CD4-positive, alpha-beta T cell (primary cell): ENCODE results near the gene KRT5. TPM values are rescaled to one million over a fixed set of nuclear protein-coding genes. Genes with fewer than 3 reads are reported as not detected.

Experiments used
- ATAC-seq: fragments of 200-7000 bp; cut with Tn5 transposase; one replicate; pipeline ENCODE4 v1.10.0; 2022; ENCODE audit warnings: mild to moderate bottlenecking; ENCODE audit not compliant: poor library complexity
- CTCF ChIA-PET: fragments of 350-600 bp; sonication (Branson Sonifier 250); formaldehyde crosslinking; loops from one replicate; lab custom pipeline; 2021; ENCODE audit warnings: antibody characterized with exemption, inconsistent platforms; lab: Charles Lee
- POLR2A ChIA-PET: fragments of 350-600 bp; sonication (Branson Sonifier 250); formaldehyde crosslinking; loops from one replicate; lab custom pipeline; 2021; ENCODE audit warnings: antibody characterized with exemption, inconsistent platforms; lab: Charles Lee
- DNase-seq, 14 experiments: peaks; one replicate each; pipeline ENCODE4 v3.0.0-alpha.2; 2013 to 2020; ENCODE audit warnings: mixed read lengths in 2 of 14
- H3K27ac ChIP-seq, 2 donors: one replicate each; pipeline versions ENCODE4 v1.5.1 to v1.7.0; 2013; ENCODE audit warnings: low read length in 2 of 2, low read depth in 1 of 2, mild to moderate bottlenecking in 1 of 2
- H3K27me3 ChIP-seq, 2 experiments: 1 replicate in 1 of 2; 2 replicates in 1 of 2; pipeline versions ENCODE4 v1.6.1 to v1.7.0; 2013; ENCODE audit warnings: low read length in 2 of 2, control low read depth in 1 of 2, mild to moderate bottlenecking in 1 of 2, moderate library complexity in 1 of 2; ENCODE audit not compliant: insufficient read depth in 2 of 2, control insufficient read depth in 1 of 2
- H3K36me3 ChIP-seq: one replicate; pipeline ENCODE4 v1.6.1; 2013; ENCODE audit warnings: low read length, control low read depth; ENCODE audit not compliant: insufficient read depth
- H3K4me1 ChIP-seq: one replicate; pipeline ENCODE4 v1.6.1; 2013; ENCODE audit warnings: low read length, control low read depth; ENCODE audit not compliant: insufficient read depth
- H3K4me3 ChIP-seq: one replicate; pipeline ENCODE4 v1.5.1; 2013; ENCODE audit warnings: mild to moderate bottlenecking, low read length, moderate library complexity
- H3K9me3 ChIP-seq, 2 experiments: 1 replicate in 1 of 2; 2 replicates in 1 of 2; pipeline versions ENCODE4 v1.6.1 to v1.7.0; 2013; ENCODE audit warnings: low read length in 2 of 2, mild to moderate bottlenecking in 2 of 2, control low read depth in 1 of 2, moderate library complexity in 1 of 2; ENCODE audit not compliant: control insufficient read depth in 1 of 2, insufficient read depth in 1 of 2
- H3K27ac Mint-ChIP-seq: one replicate; pipeline ENCODE4 v1.8.0; 2020; ENCODE audit warnings: mixed read lengths
- H3K27me3 Mint-ChIP-seq: one replicate; pipeline ENCODE4 v1.8.0; 2021; ENCODE audit warnings: mixed read lengths
- H3K36me3 Mint-ChIP-seq: one replicate; pipeline ENCODE4 v1.8.0; 2021; ENCODE audit warnings: low read depth, mixed read lengths
- H3K4me1 Mint-ChIP-seq: one replicate; pipeline ENCODE4 v1.8.0; 2021; ENCODE audit warnings: low read depth, mixed read lengths
- H3K4me3 Mint-ChIP-seq: one replicate; pipeline ENCODE4 v1.8.0; 2020; ENCODE audit warnings: mild to moderate bottlenecking, mixed read lengths
- H3K9me3 Mint-ChIP-seq: one replicate; pipeline ENCODE4 v1.8.0; 2020; ENCODE audit warnings: mixed read lengths
- CTCF ChIP-seq: fragments of 200-600 bp; IDR thresholded peaks from one replicate; pipeline ENCODE4 v1.8.0; 2022; ENCODE audit warnings: antibody characterized with exemption, mild to moderate bottlenecking
- intact Hi-C, 2 experiments: fragments of 100-400 bp; cut with DNase I in 1 of 2; cut with micrococcal nuclease in 1 of 2; formaldehyde crosslinking; loops; one replicate each; pipeline versions ENCODE4 v1.15.1 to v1.9.0; 2023 to 2025; cut with DNase I, micrococcal nuclease
- total RNA-seq, 174 experiments: library from RNA in 2 of 174; stranded (reverse) in 2 of 174; gene quantifications; one replicate each; pipeline ENCODE4 v1.2.3 and lab custom pipeline; 2021 to 2026

KRT5 gene
- total RNA-seq, 2 experiments from 2014 or later, result 0.60 to 0.81 TPM

DNA sequence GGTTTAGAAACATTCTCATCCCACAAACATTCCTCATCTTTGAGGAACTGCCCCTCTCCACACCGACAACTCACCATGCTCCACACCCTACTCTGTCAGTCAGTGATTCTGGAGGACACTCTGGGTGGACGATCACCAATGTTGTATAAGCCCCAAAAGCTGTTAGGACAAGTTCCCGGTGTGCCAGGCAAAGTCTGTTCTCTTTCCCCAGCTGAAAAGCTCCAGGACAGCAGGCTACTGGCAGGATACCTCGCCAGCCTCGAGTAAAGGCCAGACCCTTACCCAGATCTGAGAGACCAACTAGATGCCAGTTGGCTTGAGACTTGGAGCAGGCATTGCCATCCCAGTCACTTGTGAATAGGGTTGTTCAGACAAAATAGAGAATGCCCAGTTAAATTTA, 12.0 kb downstream of the KRT5 start:
- Mint-ChIP-seq H3K4me3 (no peak overlapping the region), H3K27me3 (peaks cover 53% of the 10 kb centered on the region), H3K36me3 (no peaks in the 10 kb centered on the region), H3K4me1 (no peaks in the 10 kb centered on the region), H3K9me3 (no peaks in the 10 kb centered on the region), H3K27ac (no peak overlapping the region)
- H3K4me3 ChIP-seq, result no peak overlapping the region
- intact Hi-C loops, result no loop called here
- no peak overlapping the region for H3K27ac ChIP-seq
- CTCF ChIA-PET, result no interaction called here
- peaks cover 5 to 9% of the 10 kb centered on the region in 2 experiments for H3K9me3 ChIP-seq
- no peaks in the 10 kb centered on the region for H3K36me3 ChIP-seq
- no peak for ATAC-seq
- peaks cover 10 to 19% of the 10 kb centered on the region in 2 experiments for H3K27me3 ChIP-seq
- POLR2A ChIA-PET, result no interaction called here
- no peak for TF ChIP-seq CTCF
- DNase-seq, result no peak
- peaks cover 2% of the 10 kb centered on the region for H3K4me1 ChIP-seq

- no peaks in the 10 kb centered on the region for H3K9me3 Mint-ChIP-seq
- ATAC-seq (peak; percentile 39), DNase-seq (peak in 3 of 14 experiments; percentile 31 to 36 (median 34))
- H3K27me3 ChIP-seq, result peaks cover 10 to 19% of the 10 kb centered on the region in 2 experiments
- H3K36me3 ChIP-seq, result no peaks in the 10 kb centered on the region
- H3K4me3 Mint-ChIP-seq, result no peak overlapping the region
- no peaks in the 10 kb centered on the region for H3K4me1 Mint-ChIP-seq
- no peak overlapping the region for H3K4me3 ChIP-seq
- H3K27ac Mint-ChIP-seq, result no peak overlapping the region
- peaks cover 5 to 9% of the 10 kb centered on the region in 2 experiments for H3K9me3 ChIP-seq
- peaks cover 2% of the 10 kb centered on the region for H3K4me1 ChIP-seq
- CTCF ChIA-PET, result no interaction called here
- POLR2A ChIA-PET, result no interaction called here
- intact Hi-C loops, result no loop called here
- peaks cover 45% of the 10 kb centered on the region for H3K27me3 Mint-ChIP-seq
- peak; percentile 52 for TF ChIP-seq CTCF
- H3K36me3 Mint-ChIP-seq, result no peaks in the 10 kb centered on the region
- H3K27ac ChIP-seq, result no peak overlapping the region
Observed at GRCh38 chr12:52506858-52507715, 13.1 kb downstream of the KRT5 start.

DNA sequence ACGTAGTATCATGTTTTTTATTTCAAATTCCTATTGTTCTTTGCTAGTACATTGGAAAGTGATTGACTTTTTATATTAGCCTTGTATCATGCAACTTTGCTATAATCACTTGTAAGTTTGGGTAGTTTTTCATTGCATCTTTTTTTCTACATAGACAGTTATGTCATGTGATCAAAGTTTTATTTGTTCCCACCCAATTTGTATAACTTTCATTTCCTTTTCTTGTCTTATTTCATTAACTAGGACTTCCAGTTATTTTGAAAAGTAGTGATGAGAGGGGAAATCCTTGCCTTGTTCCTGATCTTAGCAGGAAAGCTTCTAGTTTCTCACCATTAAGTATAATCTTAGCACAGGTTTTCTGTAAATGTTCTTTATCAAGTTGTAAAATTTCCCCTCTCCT, 17.3 kb downstream of the KRT5 start:
- Histone ChIP-seq H3K27me3 (peaks cover 7 to 13% of the 10 kb centered on the region in 2 experiments), H3K4me1 (peaks cover 2% of the 10 kb centered on the region), H3K9me3 (no peaks in the 10 kb centered on the region), H3K4me3 (no peak overlapping the region), H3K36me3 (no peaks in the 10 kb centered on the region), H3K27ac (no peak overlapping the region)
- ATAC-seq (no peak), DNase-seq (no peak)
- peaks cover 31% of the 10 kb centered on the region for H3K27me3 Mint-ChIP-seq
- intact Hi-C loops, result no loop called here
- no peak for TF ChIP-seq CTCF
- H3K9me3 Mint-ChIP-seq, result no peaks in the 10 kb centered on the region
- ChIA-PET CTCF (no interaction called here), POLR2A (no interaction called here)
- H3K36me3 Mint-ChIP-seq, result no peaks in the 10 kb centered on the region
- no peaks in the 10 kb centered on the region for H3K4me1 Mint-ChIP-seq
- H3K27ac Mint-ChIP-seq, result no peak overlapping the region
- H3K4me3 Mint-ChIP-seq, result no peak overlapping the region
